PC-9 (cell line): Measurements from ENCODE around the gene DNASE1L3.

Experiments used
- CTCF ChIP-seq: fragments of 200-600 bp; sonication (generic); conservative IDR thresholded peaks from 2 replicates; pipeline ENCODE4 v1.6.1; 2017; ENCODE audit warnings: mixed run types, antibody characterized with exemption, mild to moderate bottlenecking, moderate library complexity
- EZH2 ChIP-seq: fragments of 200-600 bp; sonication (generic); IDR thresholded peaks from 2 replicates; pipeline ENCODE4 v1.8.0; 2017; ENCODE audit warnings: antibody characterized with exemption, low read depth

- no peak for TF ChIP-seq CTCF
- no peak for TF ChIP-seq EZH2
Measured at GRCh38 chr3:58179235-58180098, 31.3 kb downstream of the DNASE1L3 start.
